Measurements from ENCODE around the gene KRTAP2-1. TPM values are rescaled to one million over a fixed set of nuclear protein-coding genes. Genes with fewer than 3 reads are reported as not detected.
"Not testable (repeated sequence)": the region's sequence is repeated elsewhere in the genome, so short reads cannot be mapped to it uniquely, and the experiment has no call there.

KRTAP2-1 gene
- total and polyA plus RNA-seq, 2 of the 13 experiments (the other 11 are each of a cell fraction or from before 2014, with no cell fraction given), result not detected

DNA sequence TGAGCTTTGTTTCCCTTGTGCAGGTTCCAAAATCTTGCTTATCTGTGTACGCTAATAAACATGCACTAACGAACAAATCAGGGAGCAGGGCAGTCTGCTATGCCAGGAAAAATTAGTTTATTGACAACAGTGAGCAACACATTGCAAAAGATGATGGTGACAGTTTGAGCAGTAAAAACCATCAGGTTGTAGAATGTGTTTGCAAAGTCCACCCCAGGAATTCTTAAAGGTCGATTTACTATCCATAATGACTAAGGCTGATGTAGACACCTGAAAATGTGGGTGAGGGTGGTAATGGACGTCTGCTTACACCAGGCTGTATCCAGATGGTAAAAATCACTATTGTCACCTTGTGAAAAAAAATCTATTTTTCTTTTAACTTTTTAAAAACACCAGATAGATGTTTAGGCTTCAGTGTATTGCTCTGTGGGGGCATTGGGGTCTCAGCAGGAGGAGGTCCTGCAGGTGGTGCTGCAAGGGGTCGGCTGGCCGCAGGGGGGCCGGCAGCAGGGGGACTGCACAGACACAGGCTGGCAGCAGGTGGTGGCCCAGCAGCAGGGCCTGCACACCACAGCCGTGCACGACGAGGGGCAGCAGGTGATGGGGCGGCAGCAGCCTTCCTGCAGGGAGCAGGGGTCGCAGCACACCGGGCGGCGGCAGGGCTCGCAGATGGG is 18.0 kb upstream of the KRTAP2-1 start:
- peaks cover 32% of the 10 kb centered on the region for H3K4me1 ChIP-seq (ENCODE audit: insufficient read depth, low read length)
- H3K4me3 ChIP-seq (replicated peaks in 1 of 3; ENCODE audit: insufficient read depth in 1 of 3, low read depth in 2 of 3, low read length in 3 of 3); intact Hi-C loops (cut with micrococcal nuclease; ENCODE audit: unreplicated experiment); CTCF ChIA-PET (ENCODE audit: low intra/inter-chr PET ratio, low total read pairs); POLR2A ChIA-PET; H3K79me2 ChIP-seq (ENCODE audit: insufficient read depth, low read length); H3K9ac ChIP-seq (ENCODE audit: insufficient read depth, low read depth, low read length); H2AFZ ChIP-seq (ENCODE audit: low read length); FAIRE-seq; H4K20me1 ChIP-seq (ENCODE audit: insufficient read depth, low read length); H3K27ac ChIP-seq (ENCODE audit: extremely low read length, insufficient read depth, low read length); H3K36me3 ChIP-seq (replicated peaks in 1 of 2; ENCODE audit: control insufficient read depth in 1 of 2, insufficient read depth in 2 of 2, low read length in 2 of 2); H3K4me2 ChIP-seq (ENCODE audit: low read depth, low read length); BruUV-seq (replicated peaks); H3K9me3 ChIP-seq (ENCODE audit: low read length); H3K27me3 ChIP-seq (ENCODE audit: control insufficient read depth in 1 of 2, insufficient read depth in 2 of 2, low read length in 2 of 2); in situ Hi-C loops (cut with HindIII; ENCODE audit: extremely low pct_ligation_motif_present, low pct_unique_long_range_greater_than_20kb); DNase-seq (ENCODE audit: low spot score): not testable (repeated sequence)
- 74% methylated on average over 7 of the region's 16 CpGs for WGBS (ENCODE audit: low lambda C conversion rate)
- peak; percentile 27; the same call in 1 of the 3 replicates for ATAC-seq

GRCh38 chr17:41064301-41064700 is 17.2 kb upstream of the KRTAP2-1 start:
- ChIA-PET CTCF (ENCODE audit: low intra/inter-chr PET ratio, low total read pairs) (no interaction called here), POLR2A (no interaction called here)
- H3K4me3 ChIP-seq (replicated peaks in 1 of 3; ENCODE audit: insufficient read depth in 1 of 3, low read depth in 2 of 3, low read length in 3 of 3), result no peak overlapping the region
- FAIRE-seq (no peak), ATAC-seq (no peak), DNase-seq (ENCODE audit: low spot score) (no peak)
- no TSS peak for BruUV-seq (replicated peaks)
- H3K9ac ChIP-seq (ENCODE audit: insufficient read depth, low read depth, low read length), result no peak overlapping the region
- no peak overlapping the region for H3K27ac ChIP-seq (ENCODE audit: extremely low read length, insufficient read depth, low read length)
- WGBS (ENCODE audit: low lambda C conversion rate), result 91% methylated on average over 1 of the region's 1 CpG
- no peak overlapping the region for H2AFZ ChIP-seq (ENCODE audit: low read length)
- no peaks in the 10 kb centered on the region for H3K9me3 ChIP-seq (ENCODE audit: low read length)
- H3K4me2 ChIP-seq (ENCODE audit: low read depth, low read length), result no peak overlapping the region
- in situ Hi-C loops (cut with HindIII; ENCODE audit: extremely low pct_ligation_motif_present, low pct_unique_long_range_greater_than_20kb), result no loop called here
- no peaks in the 10 kb centered on the region for H3K36me3 ChIP-seq (replicated peaks in 1 of 2; ENCODE audit: control insufficient read depth in 1 of 2, insufficient read depth in 2 of 2, low read length in 2 of 2)
- no peaks in the 10 kb centered on the region for H4K20me1 ChIP-seq (ENCODE audit: insufficient read depth, low read length)
- intact Hi-C loops (cut with micrococcal nuclease; ENCODE audit: unreplicated experiment), result no loop called here
- H3K27me3 ChIP-seq (ENCODE audit: control insufficient read depth in 1 of 2, insufficient read depth in 2 of 2, low read length in 2 of 2), result no peaks in the 10 kb centered on the region
- H3K79me2 ChIP-seq (ENCODE audit: insufficient read depth, low read length), result no peaks in the 10 kb centered on the region
- H3K4me1 ChIP-seq (ENCODE audit: insufficient read depth, low read length), result peaks cover 40% of the 10 kb centered on the region
- TF ChIP-seq ZEB1 (IDR thresholded peaks at IDR 0.05; ENCODE audit: insufficient replicate concordance, low read depth) (no peak), ZNF713 (CRISPR knock-in tag; IDR thresholded peaks at IDR 0.05) (no peak), HCFC1 (IDR thresholded peaks at IDR 0.05; ENCODE audit: low read depth, low read length) (no peak), PHF21A (CRISPR knock-in tag; IDR thresholded peaks at IDR 0.05) (no peak), ZBTB4 (CRISPR knock-in tag; IDR thresholded peaks at IDR 0.05; ENCODE audit: borderline replicate concordance) (no peak), HES4 (CRISPR knock-in tag; IDR thresholded peaks at IDR 0.05; ENCODE audit: borderline replicate concordance) (no peak), DZIP1 (CRISPR knock-in tag; IDR thresholded peaks at IDR 0.05) (no peak), ZNF292 (CRISPR knock-in tag; IDR thresholded peaks at IDR 0.05; ENCODE audit: borderline replicate concordance, low read depth) (no peak), PHF5A (CRISPR knock-in tag; IDR thresholded peaks at IDR 0.05; ENCODE audit: low read depth, unreplicated experiment) (no peak)
- TF ChIP-seq, protein P1, sequence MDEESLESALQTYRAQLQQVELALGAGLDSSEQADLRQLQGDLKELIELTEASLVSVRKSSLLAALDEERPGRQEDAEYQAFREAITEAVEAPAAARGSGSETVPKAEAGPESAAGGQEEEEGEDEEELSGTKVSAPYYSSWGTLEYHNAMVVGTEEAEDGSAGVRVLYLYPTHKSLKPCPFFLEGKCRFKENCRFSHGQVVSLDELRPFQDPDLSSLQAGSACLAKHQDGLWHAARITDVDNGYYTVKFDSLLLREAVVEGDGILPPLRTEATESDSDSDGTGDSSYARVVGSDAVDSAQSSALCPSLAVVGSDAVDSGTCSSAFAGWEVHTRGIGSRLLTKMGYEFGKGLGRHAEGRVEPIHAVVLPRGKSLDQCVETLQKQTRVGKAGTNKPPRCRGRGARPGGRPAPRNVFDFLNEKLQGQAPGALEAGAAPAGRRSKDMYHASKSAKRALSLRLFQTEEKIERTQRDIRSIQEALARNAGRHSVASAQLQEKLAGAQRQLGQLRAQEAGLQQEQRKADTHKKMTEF (CRISPR knock-in tag; IDR thresholded peaks at IDR 0.05), result no peak

Measured in HepG2 (cell line).